MCF 10A (cell line): Measurements from ENCODE around the gene CTBP2. TPM values are rescaled to one million over a fixed set of nuclear protein-coding genes. Genes with fewer than 3 reads are reported as not detected.

ENCODE experiments used
- BruUV-seq: library from RNA; stranded (reverse); fragments of 400-500 nt; replicated peaks from 2 replicates; lab custom pipeline; 2021; lab: Mats Ljungman, UMichigan
- CTCF ChIA-PET: fragments of 300-600 bp; sonication (Branson Sonifier 250); formaldehyde crosslinking; extraction: SDS; loops from one replicate; lab custom pipeline; 2021; ENCODE audit warnings: antibody characterized with exemption, inconsistent platforms; lab: Yijun Ruan, JAX
- POLR2A ChIA-PET: fragments of 300-600, 350-650 bp; sonication (Branson Sonifier 250); formaldehyde crosslinking; extraction: SDS; loops from one replicate; lab custom pipeline; 2020; ENCODE audit warnings: antibody characterized with exemption, inconsistent platforms; lab: Yijun Ruan, JAX
- DNase-seq: peaks from one replicate; pipeline ENCODE4 v3.0.0-alpha.2; 2018; ENCODE audit not compliant: unreplicated experiment
- H3K27ac Mint-ChIP-seq: one replicate; pipeline ENCODE4 v1.8.0; 2022; ENCODE audit warnings: mild to moderate bottlenecking, low read depth, mixed read lengths; ENCODE audit not compliant: unreplicated experiment
- H3K27me3 Mint-ChIP-seq: one replicate; pipeline ENCODE4 v1.8.0; 2022; ENCODE audit warnings: mixed read lengths; ENCODE audit not compliant: insufficient read depth, unreplicated experiment
- H3K36me3 Mint-ChIP-seq: one replicate; pipeline ENCODE4 v1.8.0; 2022; ENCODE audit warnings: mild to moderate bottlenecking, moderate library complexity, mixed read lengths; ENCODE audit not compliant: insufficient read depth, unreplicated experiment
- H3K4me1 Mint-ChIP-seq: one replicate; pipeline ENCODE4 v1.8.0; 2022; ENCODE audit warnings: mixed read lengths; ENCODE audit not compliant: insufficient read depth, unreplicated experiment
- H3K4me3 Mint-ChIP-seq: one replicate; pipeline ENCODE4 v1.8.0; 2022; ENCODE audit warnings: mild to moderate bottlenecking, moderate library complexity, mixed read lengths; ENCODE audit not compliant: unreplicated experiment
- H3K9me3 Mint-ChIP-seq: one replicate; pipeline ENCODE4 v1.8.0; 2022; ENCODE audit warnings: mixed read lengths; ENCODE audit not compliant: unreplicated experiment
- intact Hi-C: fragments of 100-400 bp; cut with micrococcal nuclease; formaldehyde crosslinking; loops from 2 replicates; pipeline ENCODE4 v1.14.1; 2022
- total RNA-seq: library from RNA; stranded (reverse); gene quantifications from 2 replicates; pipeline ENCODE4 v1.2.3, GENCODE V29; 2022
- TF ChIP-seq, protein P1 (sequence below): fragments of 200-600 bp; IDR thresholded peaks from one replicate; pipeline ENCODE4 v1.8.0; 2022; ENCODE audit warnings: antibody characterized with exemption, mild to moderate bottlenecking; ENCODE audit not compliant: unreplicated experiment

Gene CTBP2
- total RNA-seq, 1 experiment from 2014 or later: 152 TPM

DNA sequence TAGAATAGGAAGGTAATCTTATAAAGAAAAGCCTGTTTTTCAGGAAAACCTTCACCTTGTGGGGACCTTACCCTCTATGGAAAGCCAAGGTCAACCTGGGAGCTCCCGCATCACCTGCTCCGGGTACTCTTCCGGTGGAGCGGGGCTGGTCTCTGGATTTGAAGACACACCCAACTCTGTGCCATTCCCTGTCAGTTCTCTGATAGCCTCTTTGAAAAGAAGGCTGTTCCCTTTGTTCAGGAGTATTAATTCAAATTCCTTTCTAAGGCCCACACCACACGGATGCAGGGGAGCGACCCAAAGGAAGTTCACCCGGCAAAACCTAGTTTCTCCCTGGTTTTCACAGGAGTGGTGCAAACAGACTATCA lies 10.7 kb downstream of the CTBP2 start:
- POLR2A ChIA-PET: interaction anchor here (0.7 to 2.5 kb wide), 6 partner anchors 8 to 84 kb away, joined by 3 to 15 read pairs (median 5); no protein-coding TSS in a partner anchor
- Mint-ChIP-seq H3K27ac (peak overlapping the region; percentile 96), H3K4me1 (peaks cover 71% of the 10 kb centered on the region), H3K9me3 (no peaks in the 10 kb centered on the region), H3K27me3 (no peaks in the 10 kb centered on the region), H3K36me3 (peaks cover 13% of the 10 kb centered on the region), H3K4me3 (peak overlapping the region; percentile 30)
- no TSS peak for BruUV-seq
- TF ChIP-seq, protein P1, sequence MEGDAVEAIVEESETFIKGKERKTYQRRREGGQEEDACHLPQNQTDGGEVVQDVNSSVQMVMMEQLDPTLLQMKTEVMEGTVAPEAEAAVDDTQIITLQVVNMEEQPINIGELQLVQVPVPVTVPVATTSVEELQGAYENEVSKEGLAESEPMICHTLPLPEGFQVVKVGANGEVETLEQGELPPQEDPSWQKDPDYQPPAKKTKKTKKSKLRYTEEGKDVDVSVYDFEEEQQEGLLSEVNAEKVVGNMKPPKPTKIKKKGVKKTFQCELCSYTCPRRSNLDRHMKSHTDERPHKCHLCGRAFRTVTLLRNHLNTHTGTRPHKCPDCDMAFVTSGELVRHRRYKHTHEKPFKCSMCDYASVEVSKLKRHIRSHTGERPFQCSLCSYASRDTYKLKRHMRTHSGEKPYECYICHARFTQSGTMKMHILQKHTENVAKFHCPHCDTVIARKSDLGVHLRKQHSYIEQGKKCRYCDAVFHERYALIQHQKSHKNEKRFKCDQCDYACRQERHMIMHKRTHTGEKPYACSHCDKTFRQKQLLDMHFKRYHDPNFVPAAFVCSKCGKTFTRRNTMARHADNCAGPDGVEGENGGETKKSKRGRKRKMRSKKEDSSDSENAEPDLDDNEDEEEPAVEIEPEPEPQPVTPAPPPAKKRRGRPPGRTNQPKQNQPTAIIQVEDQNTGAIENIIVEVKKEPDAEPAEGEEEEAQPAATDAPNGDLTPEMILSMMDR: no peak
- CTCF ChIA-PET: interaction anchor here (0.6 to 1.6 kb wide), 5 partner anchors 26 to 89 kb away, joined by 3 to 8 read pairs (median 3); no protein-coding TSS in a partner anchor
- intact Hi-C loops: no loop called here
- no peak for DNase-seq

DNA sequence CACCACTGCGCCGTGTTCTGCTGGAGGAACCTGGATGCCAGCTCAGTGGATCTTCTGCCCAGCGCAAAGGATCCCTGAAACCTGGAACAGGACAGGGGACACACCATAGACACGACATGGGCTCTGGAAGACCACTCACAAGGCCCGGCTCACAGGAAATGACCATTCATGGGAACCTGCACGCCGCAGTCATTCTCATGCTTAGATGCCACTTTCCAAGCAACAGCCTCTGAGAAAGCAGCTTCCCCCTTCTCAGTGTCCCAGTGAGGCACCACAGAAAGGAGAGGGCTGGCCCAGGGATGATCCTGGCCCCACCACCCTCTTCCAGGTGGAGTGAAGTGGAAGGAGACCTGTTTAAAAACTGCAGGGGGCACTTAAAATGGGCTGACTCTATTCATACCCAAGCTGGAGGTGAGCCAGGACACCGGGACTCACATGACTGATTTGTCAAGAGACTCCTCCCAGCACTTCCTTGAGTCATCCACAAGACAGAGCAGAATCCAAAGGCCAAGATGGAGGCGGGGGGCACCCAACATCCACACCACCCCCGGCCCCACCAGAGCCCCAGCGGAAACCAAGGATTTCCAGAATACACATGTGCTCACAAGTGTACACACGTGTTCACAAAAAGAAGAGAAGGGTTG lies 11.2 kb downstream of the CTBP2 start:
- H3K27ac Mint-ChIP-seq: peak overlapping the region; percentile 96
- H3K4me3 Mint-ChIP-seq: peak overlapping the region; percentile 30
- H3K27me3 Mint-ChIP-seq: no peaks in the 10 kb centered on the region
- peaks cover 71% of the 10 kb centered on the region for H3K4me1 Mint-ChIP-seq
- ChIA-PET POLR2A (interaction anchor here (0.7 to 2.5 kb wide), 8 partner anchors 9 to 84 kb away, joined by 3 to 15 read pairs (median 4); no protein-coding TSS in a partner anchor), CTCF (interaction anchor here (0.6 to 1.6 kb wide), 6 partner anchors 26 to 480 kb away, joined by 3 to 8 read pairs (median 4); no protein-coding TSS in a partner anchor)
- DNase-seq: peak; percentile 88
- H3K36me3 Mint-ChIP-seq: peaks cover 14% of the 10 kb centered on the region
- no peaks in the 10 kb centered on the region for H3K9me3 Mint-ChIP-seq
- TF ChIP-seq, protein P1: no peak
- intact Hi-C loops: no loop called here
- no TSS peak for BruUV-seq

DNA sequence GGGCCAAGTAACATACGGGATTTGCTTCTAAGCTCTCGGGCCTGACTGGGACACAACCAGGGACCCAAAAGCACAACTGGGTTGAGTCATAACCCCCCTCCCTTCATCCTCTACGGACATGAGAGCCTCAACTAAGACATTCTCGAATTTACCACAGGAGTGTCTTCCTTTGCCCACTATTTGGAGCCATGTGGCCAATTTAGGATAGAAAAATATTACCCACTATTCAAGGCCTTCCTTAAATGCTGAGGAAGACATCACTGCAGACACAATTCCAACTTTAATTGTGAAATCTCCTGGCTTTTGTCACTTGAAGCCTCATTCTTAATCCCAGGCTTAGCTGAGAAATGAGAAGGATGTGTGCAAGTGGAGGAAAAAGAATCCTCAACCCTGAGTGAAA lies 11.8 kb downstream of the CTBP2 start:
- Mint-ChIP-seq H3K27me3 (no peaks in the 10 kb centered on the region), H3K27ac (peak overlapping the region; percentile 96), H3K9me3 (no peaks in the 10 kb centered on the region), H3K36me3 (peaks cover 19% of the 10 kb centered on the region), H3K4me3 (peak overlapping the region; percentile 51), H3K4me1 (peaks cover 70% of the 10 kb centered on the region)
- DNase-seq: no peak
- no TSS peak for BruUV-seq
- CTCF ChIA-PET: interaction anchor here (0.5 to 1.9 kb wide), 8 partner anchors 13 to 569 kb away, joined by 3 to 8 read pairs (median 5); no protein-coding TSS in a partner anchor
- POLR2A ChIA-PET: interaction anchor here (0.7 to 2.5 kb wide), 7 partner anchors 9 to 367 kb away, joined by 3 to 15 read pairs (median 4); no protein-coding TSS in a partner anchor
- intact Hi-C loops: no loop called here
- TF ChIP-seq, protein P1: no peak

DNA sequence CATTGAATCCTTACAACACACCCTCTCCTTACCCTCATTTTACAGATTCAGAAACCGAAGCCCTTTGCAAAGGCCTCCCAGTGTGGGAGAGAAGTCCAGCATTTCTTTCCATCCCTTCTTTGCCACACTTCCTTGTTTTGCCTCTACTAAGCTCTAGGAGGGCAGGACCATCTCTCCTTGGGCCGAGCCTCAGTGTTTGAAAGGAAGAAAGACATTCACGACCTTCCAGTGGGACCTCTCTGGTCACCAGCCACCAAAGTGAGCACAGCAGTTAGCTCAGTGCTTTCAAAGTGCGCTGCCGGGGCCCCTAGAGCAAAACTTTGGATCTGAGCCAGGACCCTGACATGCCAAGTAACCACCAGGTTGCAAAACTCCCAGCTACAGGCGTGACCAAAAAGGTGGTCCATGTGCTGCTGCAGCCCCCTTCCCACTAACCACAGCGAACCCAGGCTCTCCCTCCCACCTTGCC lies 12.4 kb downstream of the CTBP2 start:
- no TSS peak for BruUV-seq
- CTCF ChIA-PET: interaction anchor here (0.5 to 1.9 kb wide), 6 partner anchors 13 to 569 kb away, joined by 3 to 7 read pairs (median 4); no protein-coding TSS in a partner anchor
- peak overlapping the region; percentile 96 for H3K27ac Mint-ChIP-seq

More for the DNA sequence above, 12.4 kb downstream of the CTBP2 start:
- TF ChIP-seq, protein P1: no peak
- Mint-ChIP-seq H3K4me1 (peaks cover 65% of the 10 kb centered on the region), H3K9me3 (no peaks in the 10 kb centered on the region), H3K4me3 (peak overlapping the region; percentile 51), H3K27me3 (no peaks in the 10 kb centered on the region), H3K36me3 (peaks cover 19% of the 10 kb centered on the region)
- DNase-seq: peak; percentile 63
- POLR2A ChIA-PET: interaction anchor here (0.7 to 2.5 kb wide), 5 partner anchors 8 to 367 kb away, joined by 3 to 15 read pairs (median 4); no protein-coding TSS in a partner anchor
- intact Hi-C loops: no loop called here
